T-helper 2 cell treated with Interferon-gamma antibody and Interleukin-4, amounts not matched to agents 5 μg/mL and 100 μg/mL, for 36 hours (primary cell): ENCODE results near the gene PGM1.
"Not testable (repeated sequence)": the region's sequence is repeated elsewhere in the genome, so short reads cannot be mapped to it uniquely, and the experiment has no call there.

Source experiments
- DNase-seq: peaks from one replicate; pipeline ENCODE4 v3.0.0; 2021; ENCODE audit warnings: low spot score
- H3K27ac Mint-ChIP-seq: one replicate; pipeline ENCODE4 v1.8.0; 2021; ENCODE audit warnings: mild to moderate bottlenecking, mixed read lengths
- H3K27me3 Mint-ChIP-seq: one replicate; pipeline ENCODE4 v1.8.0; 2021; ENCODE audit warnings: low read depth, mixed read lengths
- H3K36me3 Mint-ChIP-seq: one replicate; pipeline ENCODE4 v1.8.0; 2021; ENCODE audit warnings: low read depth, mixed read lengths
- H3K4me1 Mint-ChIP-seq: one replicate; pipeline ENCODE4 v1.8.0; 2021; ENCODE audit warnings: low read depth, mixed read lengths
- H3K4me3 Mint-ChIP-seq: one replicate; pipeline ENCODE4 v1.8.0; 2022; ENCODE audit warnings: mild to moderate bottlenecking, moderate library complexity, mixed read lengths
- H3K9me3 Mint-ChIP-seq: one replicate; pipeline ENCODE4 v1.8.0; 2021; ENCODE audit warnings: mixed read lengths

The PGM1 gene

GRCh38 chr1:63593303-63593885, at the start of gene PGM1:
TSS of gene PGM1 (plus strand) at chr1:63593411. CDS start at chr1:63593489, 78 bp downstream.
- peaks cover 22% of the 10 kb centered on the region for H3K36me3 Mint-ChIP-seq
- peak; percentile 77 for DNase-seq
- H3K4me1 Mint-ChIP-seq, result peaks cover 34% of the 10 kb centered on the region
- no peaks in the 10 kb centered on the region for H3K27me3 Mint-ChIP-seq
- H3K27ac Mint-ChIP-seq, result peak within 1 kb of the TSS; percentile 99
- H3K9me3 Mint-ChIP-seq, result no peaks in the 10 kb centered on the region
- H3K4me3 Mint-ChIP-seq, result peak within 1 kb of the TSS; percentile 98

DNA sequence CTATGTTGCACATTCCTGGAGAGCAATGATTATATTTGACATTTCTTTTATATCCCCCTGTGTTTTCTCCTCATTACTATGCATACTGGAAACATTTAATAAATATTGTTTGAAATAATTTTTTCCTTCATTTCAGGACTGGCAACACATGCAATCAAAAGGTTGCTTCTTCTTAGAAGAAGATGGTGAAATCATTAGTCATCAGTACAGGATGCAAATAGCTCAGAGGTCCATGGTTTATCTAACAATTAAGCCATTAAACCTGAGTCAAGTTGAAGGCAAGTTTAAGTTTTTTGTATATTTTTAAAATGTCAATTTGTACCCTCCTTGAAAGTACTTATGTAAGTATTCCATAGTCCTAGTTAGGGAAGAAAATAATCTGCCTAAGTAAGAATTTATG, 47.4 kb upstream of the PGM1 start:
- no peaks in the 10 kb centered on the region for H3K27me3 Mint-ChIP-seq
- no peak for DNase-seq
- H3K4me1 Mint-ChIP-seq, result no peaks in the 10 kb centered on the region
- no peaks in the 10 kb centered on the region for H3K9me3 Mint-ChIP-seq
- H3K36me3 Mint-ChIP-seq, result peaks cover 7% of the 10 kb centered on the region
- H3K27ac Mint-ChIP-seq, result no peak overlapping the region
- H3K4me3 Mint-ChIP-seq, result no peak overlapping the region

DNA sequence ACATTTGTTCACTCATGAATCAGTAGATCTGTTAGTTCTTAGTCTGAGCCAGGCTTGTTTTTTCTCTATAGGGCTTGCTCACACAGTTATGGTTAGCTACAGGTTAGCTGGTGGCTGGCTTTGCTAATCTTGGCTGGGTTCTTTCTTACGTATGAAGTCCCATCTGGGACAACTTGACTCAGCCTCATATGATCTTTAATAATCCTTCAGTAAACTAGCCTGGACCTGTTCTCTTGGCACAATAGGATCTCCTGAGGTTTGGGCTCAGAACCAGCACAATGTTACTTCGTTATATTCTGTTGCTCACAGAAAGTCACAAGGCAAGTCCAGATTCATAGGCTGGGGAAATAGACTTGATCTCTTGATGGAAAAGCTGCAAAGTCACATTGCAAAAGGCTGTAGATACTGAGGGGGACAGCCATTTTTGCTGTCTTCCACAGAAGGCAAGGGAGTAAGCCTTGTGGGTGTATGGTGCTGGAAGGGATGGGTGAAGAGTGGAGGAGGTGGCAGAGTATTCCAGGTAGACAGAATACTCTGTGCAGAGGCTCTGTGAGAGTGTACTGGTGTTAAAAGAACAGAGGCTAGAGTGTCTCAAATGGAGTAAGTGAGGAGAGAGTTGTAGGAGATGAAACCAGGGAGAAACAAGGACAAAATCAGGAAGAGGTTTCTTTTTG, 45.5 kb upstream of the PGM1 start:
- H3K4me3 Mint-ChIP-seq, result no peak overlapping the region
- H3K4me1 Mint-ChIP-seq, result no peaks in the 10 kb centered on the region
- H3K27ac Mint-ChIP-seq, result no peak overlapping the region
- H3K9me3 Mint-ChIP-seq, result no peaks in the 10 kb centered on the region
- no peaks in the 10 kb centered on the region for H3K27me3 Mint-ChIP-seq
- H3K36me3 Mint-ChIP-seq, result peaks cover 7% of the 10 kb centered on the region
- DNase-seq, result no peak

DNA sequence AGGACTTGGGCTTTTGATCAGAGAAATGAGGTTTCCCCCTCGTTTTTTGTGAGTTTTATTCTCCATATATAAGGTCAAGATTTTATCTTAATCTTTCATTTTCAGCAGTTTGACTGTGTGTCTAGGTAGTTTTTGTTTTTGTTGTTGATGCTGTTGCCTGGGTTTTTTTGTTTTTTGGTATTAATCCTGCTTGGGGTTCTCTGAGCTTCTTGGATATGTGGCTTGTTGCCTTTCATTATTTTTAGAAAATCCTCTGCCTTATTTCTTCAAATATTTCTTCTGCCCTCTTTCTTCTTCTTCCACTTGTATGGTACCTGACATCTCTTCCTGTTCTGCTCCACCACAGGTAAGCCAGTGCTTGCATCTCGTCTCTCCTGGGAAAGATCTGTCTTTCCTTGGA, 44.9 kb upstream of the PGM1 start:
- H3K36me3 Mint-ChIP-seq, result peaks cover 7% of the 10 kb centered on the region
- no peak for DNase-seq
- H3K9me3 Mint-ChIP-seq, result no peaks in the 10 kb centered on the region
- H3K27ac Mint-ChIP-seq, result no peak overlapping the region
- no peaks in the 10 kb centered on the region for H3K27me3 Mint-ChIP-seq
- H3K4me1 Mint-ChIP-seq, result no peaks in the 10 kb centered on the region
- H3K4me3 Mint-ChIP-seq, result no peak overlapping the region

- no peaks in the 10 kb centered on the region for H3K9me3 Mint-ChIP-seq
- H3K4me1 Mint-ChIP-seq, result no peaks in the 10 kb centered on the region
- no peak overlapping the region for H3K4me3 Mint-ChIP-seq
- no peak for DNase-seq
- peaks cover 7% of the 10 kb centered on the region for H3K36me3 Mint-ChIP-seq
- no peaks in the 10 kb centered on the region for H3K27me3 Mint-ChIP-seq
- no peak overlapping the region for H3K27ac Mint-ChIP-seq
Observed at GRCh38 chr1:63548877-63549276, 44.3 kb upstream of the PGM1 start.

DNA sequence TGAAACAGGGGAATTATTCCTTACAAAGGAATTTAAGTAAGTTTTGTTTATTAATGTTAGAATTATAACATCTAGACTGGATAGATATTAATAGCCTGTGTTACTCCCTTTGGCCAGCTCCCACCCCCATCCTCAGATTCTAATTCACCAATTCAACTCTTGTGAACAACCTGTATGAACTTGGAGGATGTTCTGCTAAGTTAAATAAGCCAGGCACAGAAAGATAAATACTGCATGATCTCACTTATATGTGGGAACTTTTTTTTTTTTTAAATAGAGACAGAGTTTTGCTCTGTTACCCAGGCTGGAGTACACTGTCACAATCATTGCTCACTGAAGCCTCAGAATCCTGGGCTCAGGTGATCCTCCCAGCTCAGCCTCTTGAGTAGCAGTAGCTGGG, 37.7 kb upstream of the PGM1 start:
- no peaks in the 10 kb centered on the region for H3K27me3 Mint-ChIP-seq
- no peak overlapping the region for H3K27ac Mint-ChIP-seq
- no peak overlapping the region for H3K4me3 Mint-ChIP-seq
- peaks cover 2% of the 10 kb centered on the region for H3K4me1 Mint-ChIP-seq
- DNase-seq, result no peak
- peaks cover 7% of the 10 kb centered on the region for H3K36me3 Mint-ChIP-seq
- no peaks in the 10 kb centered on the region for H3K9me3 Mint-ChIP-seq

DNA sequence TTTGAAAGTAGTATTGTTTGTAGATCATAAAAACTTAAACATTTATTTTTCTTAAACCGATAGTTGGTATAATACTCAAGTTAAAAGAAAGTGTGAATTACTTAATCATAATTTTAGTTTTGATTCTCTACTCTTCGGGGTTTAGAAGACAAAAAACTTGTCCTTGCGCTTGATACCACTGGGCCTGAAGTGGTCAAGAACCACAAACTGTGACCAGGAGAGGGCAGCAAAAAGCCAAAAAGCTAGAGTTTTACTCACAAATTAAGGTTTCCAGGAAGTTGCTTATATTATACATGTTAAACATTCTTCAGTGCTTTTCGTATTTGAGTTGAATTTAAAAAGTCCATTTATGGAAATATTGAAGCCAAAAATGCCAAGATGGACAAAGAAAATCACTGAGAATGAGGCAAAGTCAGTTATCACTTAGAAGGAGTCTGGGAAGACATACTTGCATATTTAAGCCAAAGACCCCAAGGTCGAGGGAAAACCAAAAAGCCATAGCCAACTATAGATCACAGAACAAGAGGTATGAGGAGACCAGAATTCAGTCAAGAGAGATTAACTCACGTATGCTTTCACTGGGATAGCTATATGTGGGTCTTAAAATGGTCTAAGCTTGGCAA, 35.7 kb upstream of the PGM1 start:
- H3K9me3 Mint-ChIP-seq, result no peaks in the 10 kb centered on the region
- no peak overlapping the region for H3K4me3 Mint-ChIP-seq
- peaks cover 2% of the 10 kb centered on the region for H3K4me1 Mint-ChIP-seq
- H3K27me3 Mint-ChIP-seq, result no peaks in the 10 kb centered on the region
- DNase-seq, result no peak
- H3K36me3 Mint-ChIP-seq, result peaks cover 4% of the 10 kb centered on the region
- no peak overlapping the region for H3K27ac Mint-ChIP-seq

DNA sequence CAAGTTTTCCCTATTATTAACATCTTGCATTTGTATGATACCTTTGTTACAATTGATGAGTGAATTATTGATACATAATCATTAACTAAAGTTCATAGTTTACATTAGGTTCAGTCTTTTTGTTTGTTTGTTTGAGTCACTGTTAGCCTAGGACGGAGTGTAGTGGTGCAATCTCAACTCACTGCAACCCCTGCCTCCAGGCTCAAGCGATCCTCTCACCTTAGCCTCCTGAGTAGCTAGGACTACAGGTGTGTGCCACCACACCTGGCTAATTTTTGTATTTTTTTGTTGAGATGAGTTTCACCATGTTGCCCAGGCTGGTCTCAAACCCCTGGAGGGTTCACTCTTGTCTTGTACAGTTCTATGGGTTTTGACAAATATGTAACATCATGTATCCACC, 33.9 kb upstream of the PGM1 start:
- H3K27me3 Mint-ChIP-seq, result no peaks in the 10 kb centered on the region
- no peak for DNase-seq
- H3K4me1 Mint-ChIP-seq, result peaks cover 2% of the 10 kb centered on the region
- H3K4me3 Mint-ChIP-seq, result no peak overlapping the region
- H3K9me3 Mint-ChIP-seq, result no peaks in the 10 kb centered on the region
- H3K27ac Mint-ChIP-seq, result no peak overlapping the region
- peaks cover 9% of the 10 kb centered on the region for H3K36me3 Mint-ChIP-seq

- Mint-ChIP-seq H3K27me3 (no peaks in the 10 kb centered on the region), H3K9me3 (no peaks in the 10 kb centered on the region), H3K4me3 (no peak overlapping the region), H3K36me3 (peaks cover 14% of the 10 kb centered on the region), H3K27ac (no peak overlapping the region), H3K4me1 (no peaks in the 10 kb centered on the region)
- no peak for DNase-seq
Observed at GRCh38 chr1:63563745-63564144, 29.5 kb upstream of the PGM1 start.

DNA sequence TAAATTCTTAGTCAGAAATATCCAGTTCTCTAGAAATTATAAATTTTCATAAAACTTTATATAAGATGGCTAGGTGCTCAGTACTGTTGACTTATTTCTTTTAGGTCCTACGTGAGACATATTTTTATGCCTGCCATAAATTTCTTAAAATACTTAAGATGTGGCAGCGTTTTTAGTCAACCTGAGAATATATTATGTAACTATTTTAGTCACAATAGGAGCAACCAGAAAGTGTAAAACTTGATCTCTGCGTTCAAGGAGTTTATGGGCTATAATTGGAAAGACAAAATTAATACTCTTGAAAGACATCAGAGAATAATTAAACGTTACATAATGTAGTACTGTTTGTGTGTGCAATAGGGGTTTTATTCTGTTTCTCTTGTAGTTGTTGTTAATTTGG, 24.1 kb upstream of the PGM1 start:
- no peak for DNase-seq
- Mint-ChIP-seq H3K27me3 (no peaks in the 10 kb centered on the region), H3K9me3 (no peaks in the 10 kb centered on the region), H3K36me3 (peaks cover 6% of the 10 kb centered on the region), H3K4me3 (no peak overlapping the region), H3K4me1 (no peaks in the 10 kb centered on the region), H3K27ac (no peak overlapping the region)

DNA sequence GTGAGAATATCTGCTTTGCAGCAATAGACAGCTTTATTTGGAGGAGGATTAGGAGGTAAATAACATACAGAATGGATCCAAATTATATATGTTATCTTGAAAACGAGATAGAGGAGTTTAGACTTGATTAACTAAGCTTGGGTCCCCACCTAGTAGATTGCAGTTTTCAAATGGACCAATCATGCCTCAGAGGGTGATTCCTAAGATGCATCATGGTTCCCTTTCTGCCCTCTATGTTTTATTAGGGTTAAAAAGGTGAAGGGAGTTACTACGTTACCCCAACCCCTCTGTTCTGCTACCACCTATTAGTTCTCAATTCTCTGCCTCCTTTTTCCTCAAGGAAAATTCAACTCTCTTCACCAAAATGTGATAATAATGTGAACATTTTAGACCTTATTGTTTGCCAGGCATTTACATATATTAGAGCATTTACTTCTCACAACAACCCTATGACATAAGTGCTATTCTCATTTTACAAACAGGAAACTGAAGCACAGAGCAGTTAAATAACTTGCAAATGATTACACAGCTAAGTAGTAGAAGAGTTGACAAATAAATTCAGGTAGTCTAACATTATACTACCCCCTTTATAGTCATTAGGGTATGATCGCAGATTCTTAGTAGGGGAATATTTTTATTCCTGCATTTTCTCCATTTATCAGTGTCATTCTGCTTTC, 23.4 kb upstream of the PGM1 start:
- H3K27ac Mint-ChIP-seq, result no peak overlapping the region
- no peaks in the 10 kb centered on the region for H3K9me3 Mint-ChIP-seq
- H3K27me3 Mint-ChIP-seq, result no peaks in the 10 kb centered on the region
- H3K4me1 Mint-ChIP-seq, result no peaks in the 10 kb centered on the region
- peaks cover 2% of the 10 kb centered on the region for H3K36me3 Mint-ChIP-seq
- no peak for DNase-seq
- H3K4me3 Mint-ChIP-seq, result no peak overlapping the region

GRCh38 chr1:63572686-63573085, 20.5 kb upstream of the PGM1 start:
- not testable (repeated sequence) for H3K36me3 Mint-ChIP-seq, H3K27me3 Mint-ChIP-seq, DNase-seq, H3K4me3 Mint-ChIP-seq, H3K9me3 Mint-ChIP-seq, H3K4me1 Mint-ChIP-seq, H3K27ac Mint-ChIP-seq

DNA sequence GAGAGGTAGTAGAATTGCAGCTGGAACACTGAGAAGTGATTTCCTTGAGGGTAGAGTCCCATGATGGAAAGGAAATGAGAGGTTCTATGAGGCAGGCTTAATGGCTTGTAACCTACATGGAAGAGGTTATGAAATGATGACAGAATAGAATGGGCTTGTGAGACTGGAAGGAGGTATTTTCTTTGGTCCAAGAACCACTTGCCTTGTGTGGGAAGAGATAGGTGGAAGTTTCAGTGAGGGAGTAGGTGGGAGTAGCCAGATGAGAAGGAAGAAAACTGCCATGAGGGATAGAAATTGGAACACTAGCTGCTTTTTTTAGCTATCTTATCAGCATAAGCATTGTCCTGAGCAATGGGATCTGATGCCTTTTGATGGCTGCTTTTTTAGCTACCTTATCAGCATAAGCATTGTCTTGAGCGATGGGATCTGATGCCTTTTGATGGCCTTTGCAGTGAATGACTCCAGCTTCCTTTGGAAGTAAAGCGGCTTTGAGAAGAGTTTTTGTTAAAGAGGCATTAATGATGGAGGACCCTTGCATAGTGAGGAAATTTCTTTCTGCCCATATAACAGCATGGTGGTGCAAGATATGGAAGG, 18.9 kb upstream of the PGM1 start:
- not testable (repeated sequence) for H3K36me3 Mint-ChIP-seq, H3K27ac Mint-ChIP-seq, DNase-seq, H3K4me3 Mint-ChIP-seq, H3K27me3 Mint-ChIP-seq, H3K9me3 Mint-ChIP-seq, H3K4me1 Mint-ChIP-seq

- DNase-seq, result no peak
- Mint-ChIP-seq H3K27ac (no peak overlapping the region), H3K4me1 (no peaks in the 10 kb centered on the region), H3K36me3 (no peaks in the 10 kb centered on the region), H3K27me3 (no peaks in the 10 kb centered on the region), H3K9me3 (peaks cover 7% of the 10 kb centered on the region), H3K4me3 (no peak overlapping the region)
Observed at GRCh38 chr1:63575340-63575826, 17.8 kb upstream of the PGM1 start.
